HepG2 (cell line): Measurements from ENCODE around the gene TMTC1. TPM values are rescaled to one million over a fixed set of nuclear protein-coding genes. Genes with fewer than 3 reads are reported as not detected.
A peak's percentile ranks its signal among the peaks of the same experiment; 100 is the strongest.

ENCODE experiments used
- ATAC-seq: fragments of 200-7000 bp; cut with Tn5 transposase; 3 replicates; pipeline ENCODE4 v1.9.1; 2020; ENCODE audit warnings: mild to moderate bottlenecking, moderate library complexity
- BruUV-seq: library from RNA; stranded (reverse); fragments of 400-500 nt; replicated peaks from 2 replicates; lab custom pipeline; 2021; lab: Mats Ljungman, UMichigan
- CTCF ChIA-PET: fragments of 300-600 bp; formaldehyde crosslinking; extraction: SDS; loops from one replicate; lab custom pipeline; 2021; ENCODE audit warnings: low total read pairs, inconsistent platforms, low intra/inter-chr PET ratio; lab: Yijun Ruan, JAX
- POLR2A ChIA-PET: fragments of 350-600 bp; sonication (Branson Sonifier 250); formaldehyde crosslinking; loops from one replicate; lab custom pipeline; 2020; ENCODE audit warnings: antibody characterized with exemption, inconsistent platforms; lab: Yijun Ruan, JAX
- DNase-seq: peaks from one replicate; pipeline ENCODE4 v3.0.0-alpha.2; 2015; ENCODE audit warnings: low spot score
- FAIRE-seq: peaks from 3 replicates; lab custom pipeline; 2011; peaks lifted over from hg19 to GRCh38; lab: Jason Lieb, UNC
- H2AFZ ChIP-seq: one replicate; pipeline ENCODE4 v1.6.1; 2011; ENCODE audit warnings: low read length, inconsistent platforms
- H3K27ac ChIP-seq: fragments of 300-600 bp; 3 replicates; pipeline ENCODE4 v1.8.0; 2011; ENCODE audit warnings: mixed run types, mild to moderate bottlenecking, mixed read lengths, low read length, inconsistent platforms; ENCODE audit not compliant: insufficient read depth; ENCODE audit errors: extremely low read length
- H3K27me3 ChIP-seq, 2 experiments: fragments of 200-600 bp in 1 of 2; 2 replicates in 1 of 2; 3 replicates in 1 of 2; pipeline versions ENCODE4 v1.6.0 to v1.8.0; 2011; ENCODE audit warnings: low read length in 2 of 2, mild to moderate bottlenecking in 2 of 2, moderate library complexity in 2 of 2, inconsistent platforms in 1 of 2; ENCODE audit not compliant: insufficient read depth in 2 of 2, control insufficient read depth in 1 of 2
- H3K36me3 ChIP-seq, 2 experiments: fragments of 200-600 bp in 1 of 2; replicated peaks in 1 of 2; 2 replicates in 1 of 2; 3 replicates in 1 of 2; pipeline versions ENCODE4 v1.5.1 to v1.8.0; 2011; ENCODE audit warnings: low read length in 2 of 2, inconsistent platforms in 1 of 2; ENCODE audit not compliant: insufficient read depth in 2 of 2, control insufficient read depth in 1 of 2
- H3K4me1 ChIP-seq: 2 replicates; pipeline ENCODE4 v1.5.1; 2012; ENCODE audit warnings: low read length, inconsistent platforms; ENCODE audit not compliant: insufficient read depth
- H3K4me2 ChIP-seq: 2 replicates; pipeline ENCODE4 v1.6.0; 2011; ENCODE audit warnings: low read depth, low read length, inconsistent platforms
- H3K4me3 ChIP-seq, 3 experiments: fragments of 200-600 bp in 1 of 3; sonication (generic), shearing (Covaris generic) in 1 of 3; replicated peaks in 1 of 3; 2 replicates each; pipeline ENCODE4 v1.5.1; 2011 to 2016; ENCODE audit warnings: low read length in 3 of 3, inconsistent platforms in 2 of 3, low read depth in 2 of 3, mild to moderate bottlenecking in 2 of 3, control low read depth in 1 of 3, mixed read lengths in 1 of 3; ENCODE audit not compliant: insufficient read depth in 1 of 3
- H3K79me2 ChIP-seq: one replicate; pipeline ENCODE4 v1.6.1; 2011; ENCODE audit warnings: low read length, inconsistent platforms; ENCODE audit not compliant: insufficient read depth
- H3K9ac ChIP-seq: 2 replicates; pipeline ENCODE4 v1.6.0; 2011; ENCODE audit warnings: mild to moderate bottlenecking, low read depth, low read length, inconsistent platforms; ENCODE audit not compliant: insufficient read depth
- H3K9me3 ChIP-seq: 2 replicates; pipeline ENCODE4 v1.5.1; 2012; ENCODE audit warnings: mild to moderate bottlenecking, low read length
- H4K20me1 ChIP-seq: 2 replicates; pipeline ENCODE4 v1.6.0; 2011; ENCODE audit warnings: inconsistent platforms, mild to moderate bottlenecking, low read length, moderate library complexity; ENCODE audit not compliant: insufficient read depth
- ARID4A ChIP-seq: sonication (generic); formaldehyde crosslinking; IDR thresholded peaks from 2 replicates; pipeline ENCODE4 v1.5.0; 2020; ENCODE audit warnings: mild to moderate bottlenecking, missing genetic modification reagents, borderline replicate concordance
- GABPB1 ChIP-seq: IDR thresholded peaks from 2 replicates; pipeline ENCODE4 v1.6.1; 2016; ENCODE audit warnings: mild to moderate bottlenecking, missing genetic modification reagents, moderate library complexity, missing compliant biosample characterization
- HNF1B ChIP-seq: sonication (generic); formaldehyde crosslinking; IDR thresholded peaks from 2 replicates; pipeline ENCODE4 v1.5.1; 2020; ENCODE audit warnings: mild to moderate bottlenecking, moderate library complexity, missing genetic modification reagents
- KIAA2018 ChIP-seq: sonication (generic); formaldehyde crosslinking; IDR thresholded peaks from 2 replicates; pipeline ENCODE4 v1.5.0; 2020; ENCODE audit warnings: mild to moderate bottlenecking, missing genetic modification reagents, borderline replicate concordance
- MTF2 ChIP-seq: sonication (generic); formaldehyde crosslinking; IDR thresholded peaks from 2 replicates; pipeline ENCODE4 v1.5.0; 2020; ENCODE audit warnings: missing genetic modification reagents, borderline replicate concordance
- ZNF777 ChIP-seq: sonication (generic); formaldehyde crosslinking; IDR thresholded peaks from 2 replicates; pipeline ENCODE4 v1.4.0; 2020; ENCODE audit warnings: missing genetic modification reagents
- WGBS: methylation state at CpG from one replicate; pipeline ENCODE4 v1.1.6; 2017; ENCODE audit warnings: low lambda C conversion rate; 5-methylcytosine and 5-hydroxymethylcytosine counted together
- in situ Hi-C: cut with HindIII; loops from 2 replicates; pipeline ENCODE4 v1.10.0; 2017; ENCODE audit warnings: low pct_unique_long_range_greater_than_20kb; ENCODE audit not compliant: extremely low pct_ligation_motif_present
- intact Hi-C: fragments of 100-400 bp; cut with micrococcal nuclease; formaldehyde crosslinking; loops from one replicate; pipeline ENCODE4 v1.10.0; 2022; ENCODE audit not compliant: unreplicated experiment
- polyA plus RNA-seq, 8 experiments: library from polyadenylated mRNA; depleted of rRNA in 3 of 8; stranded (reverse) in 7 of 8; unstranded in 1 of 8; fragments of >200 nt; fragmentation: Illumina TruSeq in 4 of 8; extraction: Trizol in 4 of 8; gene quantifications; 2 replicates each; pipeline versions ENCODE4 v1.2.1 to v1.2.3, GENCODE V29; 2011 to 2016; ENCODE audit warnings: low read depth in 4 of 8, missing spikeins in 1 of 8, mixed read lengths in 1 of 8; ENCODE audit not compliant: insufficient read depth in 1 of 8
- total RNA-seq, 5 experiments: library from RNA; depleted of rRNA; stranded (reverse); fragments of >200 nt; fragmentation: Illumina TruSeq; extraction: Trizol; gene quantifications; 2 replicates each; pipeline ENCODE4 v1.2.3, GENCODE V29; 2016; ENCODE audit warnings: low read depth in 1 of 5

Gene TMTC1
- total and polyA plus RNA-seq, 2 of the 13 experiments (the other 11 are each of a cell fraction or from before 2014, with no cell fraction given), result 0.69 to 1.8 TPM

GRCh38 chr12:29782871-29783772 lies 620 bp downstream of the TMTC1 start:
- no peaks in the 10 kb centered on the region for H3K36me3 ChIP-seq
- ChIA-PET CTCF (no interaction called here), POLR2A (no interaction called here)
- H3K27me3 ChIP-seq, result peaks cover 0 to 41% of the 10 kb centered on the region in 2 experiments; a peak in 3 of 5 replicates
- DNase-seq, result no peak
- H3K4me3 ChIP-seq, result peak overlapping the region; percentile 24 to 68 (median 56); a peak in 4 of 6 replicates
- intact Hi-C loops, result loop anchor here (10.0 kb wide), 1 partner anchor 138 kb away; no protein-coding TSS in a partner anchor
- no peaks in the 10 kb centered on the region for H3K9me3 ChIP-seq
- no peak overlapping the region for H3K27ac ChIP-seq
- H2AFZ ChIP-seq, result no peak overlapping the region
- BruUV-seq, result no TSS peak
- 0 out of 2 replicates have a peak, but pooled peaks cover 10% of the 10 kb centered on the region for H3K4me1 ChIP-seq
- in situ Hi-C loops, result no loop called here
- H4K20me1 ChIP-seq, result no peaks in the 10 kb centered on the region
- TF ChIP-seq ZNF777 (peak; percentile 91), MTF2 (CRISPR knock-in tag) (peak; percentile 69; the same call in 1 of the 2 replicates), KIAA2018 (CRISPR knock-in tag) (no peak), HNF1B (CRISPR knock-in tag) (no peak), GABPB1 (CRISPR knock-in tag) (peak; percentile 17; the same call in 1 of the 2 replicates), ARID4A (CRISPR knock-in tag) (peak; percentile 17; the same call in 1 of the 2 replicates)
- no peak overlapping the region for H3K9ac ChIP-seq
- H3K79me2 ChIP-seq, result no peaks in the 10 kb centered on the region
- peak; percentile 75 for ATAC-seq
- WGBS, result 11% methylated on average over 27 of the region's 82 CpGs
- H3K4me2 ChIP-seq, result peak overlapping the region; percentile 72
- FAIRE-seq, result no peak
